ENCODE data around the gene ZNF335. TPM values are rescaled to one million over a fixed set of nuclear protein-coding genes. Genes with fewer than 3 reads are reported as not detected.

ZNF335 gene
- total and polyA plus RNA-seq, 2 of the 13 experiments (the other 11 are each of a cell fraction or from before 2014, with no cell fraction given) = 9.7 to 13.7 TPM

DNA sequence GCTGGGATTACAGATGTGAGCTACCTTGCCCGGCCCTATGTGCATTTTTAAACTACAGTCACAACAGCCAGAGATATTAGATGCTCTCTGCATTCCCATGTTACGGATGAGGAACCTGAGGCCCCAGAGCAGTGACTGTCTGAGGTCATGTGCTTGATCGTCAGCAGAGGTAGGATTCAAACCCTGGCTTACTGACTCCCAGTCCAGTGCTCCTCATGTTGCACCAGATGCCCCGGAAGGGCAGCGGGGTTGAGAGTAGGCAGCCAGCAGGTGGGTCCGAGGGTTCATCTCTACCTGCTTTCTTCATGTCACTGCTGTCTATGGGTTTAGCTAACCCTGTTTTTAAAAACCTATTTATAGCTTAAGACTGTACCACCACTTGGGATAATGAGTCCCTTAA, 9.3 kb upstream of the ZNF335 start:
- Histone ChIP-seq H3K79me2 (ENCODE audit: insufficient read depth, low read length) (no peaks in the 10 kb centered on the region), H3K4me1 (ENCODE audit: insufficient read depth, low read length) (no peaks in the 10 kb centered on the region), H3K36me3 (replicated peaks in 1 of 2; ENCODE audit: control insufficient read depth in 1 of 2, insufficient read depth in 2 of 2, low read length in 2 of 2) (no peaks in the 10 kb centered on the region), H3K4me3 (replicated peaks in 1 of 3; ENCODE audit: insufficient read depth in 1 of 3, low read depth in 2 of 3, low read length in 3 of 3) (no peak overlapping the region), H4K20me1 (ENCODE audit: insufficient read depth, low read length) (no peaks in the 10 kb centered on the region), H3K4me2 (ENCODE audit: low read depth, low read length) (no peak overlapping the region), H3K9ac (ENCODE audit: insufficient read depth, low read depth, low read length) (no peak overlapping the region), H3K27me3 (ENCODE audit: control insufficient read depth in 1 of 2, insufficient read depth in 2 of 2, low read length in 2 of 2) (peaks cover 2 to 19% of the 10 kb centered on the region in 2 experiments; a peak in 3 of 5 replicates), H2AFZ (ENCODE audit: low read length) (no peak overlapping the region), H3K9me3 (ENCODE audit: low read length) (no peaks in the 10 kb centered on the region), H3K27ac (ENCODE audit: extremely low read length, insufficient read depth, low read length) (no peak overlapping the region)
- no peak for ATAC-seq
- in situ Hi-C loops (cut with HindIII; ENCODE audit: extremely low pct_ligation_motif_present, low pct_unique_long_range_greater_than_20kb) (no loop called here), intact Hi-C loops (cut with micrococcal nuclease; ENCODE audit: unreplicated experiment) (no loop called here)
- 20% methylated on average over 6 of the region's 6 CpGs for WGBS (ENCODE audit: low lambda C conversion rate)
- DNase-seq (ENCODE audit: low spot score) = no peak
- no peak for FAIRE-seq
- BruUV-seq (replicated peaks) = no TSS peak
- TF ChIP-seq CEBPG (CRISPR knock-in tag; IDR thresholded peaks at IDR 0.05) = no peak
- TF ChIP-seq, protein P1, sequence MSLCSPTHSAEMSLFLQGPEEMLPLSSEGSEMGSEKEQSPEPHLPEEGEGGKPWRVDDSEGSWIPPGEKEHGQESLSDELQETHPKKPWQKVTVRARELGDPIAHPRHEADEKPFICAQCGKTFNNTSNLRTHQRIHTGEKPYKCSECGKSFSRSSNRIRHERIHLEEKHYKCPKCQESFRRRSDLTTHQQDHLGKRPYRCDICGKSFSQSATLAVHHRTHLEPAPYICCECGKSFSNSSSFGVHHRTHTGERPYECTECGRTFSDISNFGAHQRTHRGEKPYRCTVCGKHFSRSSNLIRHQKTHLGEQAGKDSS (CRISPR knock-in tag; IDR thresholded peaks at IDR 0.05; ENCODE audit: borderline replicate concordance, low read depth) = peak; percentile 87; the same call in 1 of the 2 replicates
- CTCF ChIA-PET (ENCODE audit: low intra/inter-chr PET ratio, low total read pairs) = no interaction called here
- POLR2A ChIA-PET = no interaction called here

DNA sequence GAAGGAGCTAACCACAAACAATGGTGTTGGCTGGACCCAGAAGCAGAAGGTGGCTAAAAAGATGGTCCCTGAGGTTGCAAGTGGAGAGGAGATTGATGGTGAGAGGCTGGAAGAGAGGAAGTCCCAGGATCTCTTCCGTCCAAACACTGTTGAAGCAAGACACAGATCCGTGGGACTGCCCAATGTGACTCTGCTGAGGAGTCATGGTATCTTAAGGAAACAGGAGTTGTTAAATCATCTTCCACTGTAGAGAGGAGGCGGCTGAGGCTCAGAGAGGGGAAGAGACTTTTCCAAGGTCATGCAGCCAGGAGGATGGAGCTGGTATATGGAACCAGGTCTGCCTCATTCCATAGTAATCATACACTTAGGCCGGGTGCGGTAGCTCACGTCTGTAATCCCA, 4.1 kb upstream of the ZNF335 start:
- no TSS peak for BruUV-seq (replicated peaks)
- ChIA-PET POLR2A (interaction anchor here (1.3 kb wide), 1 partner anchor 41 kb away, joined by 3 read pairs; no protein-coding TSS in a partner anchor), CTCF (ENCODE audit: low intra/inter-chr PET ratio, low total read pairs) (no interaction called here)
- Histone ChIP-seq H3K4me1 (ENCODE audit: insufficient read depth, low read length) (peaks cover 8% of the 10 kb centered on the region), H3K9ac (ENCODE audit: insufficient read depth, low read depth, low read length) (no peak overlapping the region), H2AFZ (ENCODE audit: low read length) (peak overlapping the region; percentile 43), H3K27me3 (ENCODE audit: control insufficient read depth in 1 of 2, insufficient read depth in 2 of 2, low read length in 2 of 2) (peaks cover 0 to 8% of the 10 kb centered on the region in 2 experiments; a peak in 1 of 5 replicates), H3K27ac (ENCODE audit: extremely low read length, insufficient read depth, low read length) (no peak overlapping the region), H3K4me2 (ENCODE audit: low read depth, low read length) (no peak overlapping the region), H3K4me3 (replicated peaks in 1 of 3; ENCODE audit: insufficient read depth in 1 of 3, low read depth in 2 of 3, low read length in 3 of 3) (no peak overlapping the region), H3K9me3 (ENCODE audit: low read length) (no peaks in the 10 kb centered on the region), H3K36me3 (replicated peaks in 1 of 2; ENCODE audit: control insufficient read depth in 1 of 2, insufficient read depth in 2 of 2, low read length in 2 of 2) (no peaks in the 10 kb centered on the region), H4K20me1 (ENCODE audit: insufficient read depth, low read length) (no peaks in the 10 kb centered on the region), H3K79me2 (ENCODE audit: insufficient read depth, low read length) (peaks cover 4% of the 10 kb centered on the region)
- FAIRE-seq (no peak), ATAC-seq (no peak), DNase-seq (ENCODE audit: low spot score) (no peak)
- in situ Hi-C loops (cut with HindIII; ENCODE audit: extremely low pct_ligation_motif_present, low pct_unique_long_range_greater_than_20kb) = no loop called here
- 40% methylated on average over 6 of the region's 6 CpGs for WGBS (ENCODE audit: low lambda C conversion rate)
- intact Hi-C loops (cut with micrococcal nuclease; ENCODE audit: unreplicated experiment) = no loop called here
- no peak for TF ChIP-seq BRD4 (CRISPR knock-in tag; IDR thresholded peaks at IDR 0.05)
- no peak for TF ChIP-seq NRL (CRISPR knock-in tag; IDR thresholded peaks at IDR 0.05; ENCODE audit: borderline replicate concordance)
- TF ChIP-seq ZC3H13 (CRISPR knock-in tag; IDR thresholded peaks at IDR 0.05) = no peak
- TF ChIP-seq, protein P2, sequence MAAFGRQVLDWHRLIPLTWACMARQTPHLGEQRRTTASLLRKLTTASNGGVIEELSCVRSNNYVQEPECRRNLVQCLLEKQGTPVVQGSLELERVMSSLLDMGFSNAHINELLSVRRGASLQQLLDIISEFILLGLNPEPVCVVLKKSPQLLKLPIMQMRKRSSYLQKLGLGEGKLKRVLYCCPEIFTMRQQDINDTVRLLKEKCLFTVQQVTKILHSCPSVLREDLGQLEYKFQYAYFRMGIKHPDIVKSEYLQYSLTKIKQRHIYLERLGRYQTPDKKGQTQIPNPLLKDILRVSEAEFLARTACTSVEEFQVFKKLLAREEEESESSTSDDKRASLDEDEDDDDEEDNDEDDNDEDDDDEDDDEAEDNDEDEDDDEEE (CRISPR knock-in tag; IDR thresholded peaks at IDR 0.05) = no peak
- TF ChIP-seq, protein P3, sequence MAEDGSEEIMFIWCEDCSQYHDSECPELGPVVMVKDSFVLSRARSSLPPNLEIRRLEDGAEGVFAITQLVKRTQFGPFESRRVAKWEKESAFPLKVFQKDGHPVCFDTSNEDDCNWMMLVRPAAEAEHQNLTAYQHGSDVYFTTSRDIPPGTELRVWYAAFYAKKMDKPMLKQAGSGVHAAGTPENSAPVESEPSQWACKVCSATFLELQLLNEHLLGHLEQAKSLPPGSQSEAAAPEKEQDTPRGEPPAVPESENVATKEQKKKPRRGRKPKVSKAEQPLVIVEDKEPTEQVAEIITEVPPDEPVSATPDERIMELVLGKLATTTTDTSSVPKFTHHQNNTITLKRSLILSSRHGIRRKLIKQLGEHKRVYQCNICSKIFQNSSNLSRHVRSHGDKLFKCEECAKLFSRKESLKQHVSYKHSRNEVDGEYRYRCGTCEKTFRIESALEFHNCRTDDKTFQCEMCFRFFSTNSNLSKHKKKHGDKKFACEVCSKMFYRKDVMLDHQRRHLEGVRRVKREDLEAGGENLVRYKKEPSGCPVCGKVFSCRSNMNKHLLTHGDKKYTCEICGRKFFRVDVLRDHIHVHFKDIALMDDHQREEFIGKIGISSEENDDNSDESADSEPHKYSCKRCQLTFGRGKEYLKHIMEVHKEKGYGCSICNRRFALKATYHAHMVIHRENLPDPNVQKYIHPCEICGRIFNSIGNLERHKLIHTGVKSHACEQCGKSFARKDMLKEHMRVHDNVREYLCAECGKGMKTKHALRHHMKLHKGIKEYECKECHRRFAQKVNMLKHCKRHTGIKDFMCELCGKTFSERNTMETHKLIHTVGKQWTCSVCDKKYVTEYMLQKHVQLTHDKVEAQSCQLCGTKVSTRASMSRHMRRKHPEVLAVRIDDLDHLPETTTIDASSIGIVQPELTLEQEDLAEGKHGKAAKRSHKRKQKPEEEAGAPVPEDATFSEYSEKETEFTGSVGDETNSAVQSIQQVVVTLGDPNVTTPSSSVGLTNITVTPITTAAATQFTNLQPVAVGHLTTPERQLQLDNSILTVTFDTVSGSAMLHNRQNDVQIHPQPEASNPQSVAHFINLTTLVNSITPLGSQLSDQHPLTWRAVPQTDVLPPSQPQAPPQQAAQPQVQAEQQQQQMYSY (CRISPR knock-in tag; IDR thresholded peaks at IDR 0.05) = no peak
- TF ChIP-seq, protein P4, sequence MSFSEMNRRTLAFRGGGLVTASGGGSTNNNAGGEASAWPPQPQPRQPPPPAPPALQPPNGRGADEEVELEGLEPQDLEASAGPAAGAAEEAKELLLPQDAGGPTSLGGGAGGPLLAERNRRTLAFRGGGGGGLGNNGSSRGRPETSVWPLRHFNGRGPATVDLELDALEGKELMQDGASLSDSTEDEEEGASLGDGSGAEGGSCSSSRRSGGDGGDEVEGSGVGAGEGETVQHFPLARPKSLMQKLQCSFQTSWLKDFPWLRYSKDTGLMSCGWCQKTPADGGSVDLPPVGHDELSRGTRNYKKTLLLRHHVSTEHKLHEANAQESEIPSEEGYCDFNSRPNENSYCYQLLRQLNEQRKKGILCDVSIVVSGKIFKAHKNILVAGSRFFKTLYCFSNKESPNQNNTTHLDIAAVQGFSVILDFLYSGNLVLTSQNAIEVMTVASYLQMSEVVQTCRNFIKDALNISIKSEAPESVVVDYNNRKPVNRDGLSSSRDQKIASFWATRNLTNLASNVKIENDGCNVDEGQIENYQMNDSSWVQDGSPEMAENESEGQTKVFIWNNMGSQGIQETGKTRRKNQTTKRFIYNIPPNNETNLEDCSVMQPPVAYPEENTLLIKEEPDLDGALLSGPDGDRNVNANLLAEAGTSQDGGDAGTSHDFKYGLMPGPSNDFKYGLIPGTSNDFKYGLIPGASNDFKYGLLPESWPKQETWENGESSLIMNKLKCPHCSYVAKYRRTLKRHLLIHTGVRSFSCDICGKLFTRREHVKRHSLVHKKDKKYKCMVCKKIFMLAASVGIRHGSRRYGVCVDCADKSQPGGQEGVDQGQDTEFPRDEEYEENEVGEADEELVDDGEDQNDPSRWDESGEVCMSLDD (CRISPR knock-in tag; IDR thresholded peaks at IDR 0.05; ENCODE audit: borderline replicate concordance) = no peak
- TF ChIP-seq FOXK2 (IDR thresholded peaks at IDR 0.05) = no peak
- TF ChIP-seq HNF4G (IDR thresholded peaks at IDR 0.05; ENCODE audit: borderline replicate concordance, low read depth, low read length) = no peak
- TF ChIP-seq HNF4G (CRISPR knock-in tag; IDR thresholded peaks at IDR 0.05; ENCODE audit: borderline replicate concordance, low read depth) = no peak

Data from HepG2 (cell line).